Adrenal gland (tissue), 5 donors: Measurements from ENCODE around the gene ATP8B1.

Experiments
- CTCF ChIP-seq, 6 experiments: fragments of 450-650 bp in 4 of 6; fragments of 200-600 bp in 2 of 6; sonication (generic) in 1 of 6; IDR thresholded peaks; 1 replicate in 5 of 6; 2 replicates in 1 of 6; pipeline versions ENCODE4 v1.5.1 to v1.8.0; 2016 to 2021; ENCODE audit warnings: antibody characterized with exemption in 6 of 6, mild to moderate bottlenecking in 2 of 6, moderate library complexity in 1 of 6
- POLR2A ChIP-seq, 2 donors: fragments of 450-650 bp; IDR thresholded peaks; one replicate each; pipeline ENCODE4 v1.6.1; 2017; ENCODE audit warnings: antibody characterized with exemption in 2 of 2, mild to moderate bottlenecking in 2 of 2, moderate library complexity in 1 of 2
- donor health status: DM: no; HTN: no; CAD: no.

DNA sequence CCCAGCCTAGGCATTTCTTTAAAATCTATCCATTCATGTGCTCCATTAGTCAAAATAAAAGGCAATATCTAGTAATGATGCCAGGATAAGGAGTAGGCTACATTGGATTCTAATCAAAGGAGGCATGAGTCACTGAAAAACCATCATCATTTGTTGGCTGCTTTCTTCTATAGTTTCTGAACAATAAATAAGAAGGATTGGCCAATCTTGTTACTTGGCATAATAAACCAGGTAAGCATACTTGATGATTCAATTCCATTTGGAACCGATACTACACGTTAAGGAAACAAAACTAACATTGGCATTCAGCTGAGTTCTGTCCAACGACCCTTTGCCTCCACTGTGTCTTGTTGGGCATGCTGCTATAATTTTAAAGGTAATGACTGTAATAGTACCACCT, 27.2 kb downstream of the ATP8B1 start:
- TF ChIP-seq CTCF (IDR thresholded peaks at IDR 0.05) = no peak
- no peak for TF ChIP-seq POLR2A (IDR thresholded peaks at IDR 0.05)
